ENCODE data around the gene NLRP11.

GRCh38 chr19:55836340-55836739 is 4.5 kb upstream of the NLRP11 start, which contains the start of gene NLRP4:
- no peak for TF ChIP-seq POLR2AphosphoS5 (IDR thresholded peaks at IDR 0.05; ENCODE audit: low read depth, low read length)
- TF ChIP-seq SPI1 (IDR thresholded peaks at IDR 0.05; ENCODE audit: low read depth, low read length): no peak
- no peak for TF ChIP-seq TAF1 (IDR thresholded peaks at IDR 0.05; ENCODE audit: low read depth, low read length)
- TF ChIP-seq POLR2A (IDR thresholded peaks at IDR 0.05; ENCODE audit: low read depth, low read length): no peak
- TF ChIP-seq POU2F2 (IDR thresholded peaks at IDR 0.05; ENCODE audit: low read depth, low read length): no peak

Measured in GM12891 (cell line).